Body of pancreas (tissue), 4 donors: Measurements from ENCODE around the gene RAB23. TPM values are rescaled to one million over a fixed set of nuclear protein-coding genes. Genes with fewer than 3 reads are reported as not detected.

Experiments used
- ATAC-seq: fragments of 150-250 bp; one replicate; pipeline ENCODE4 v1.9.1; 2016
- DNase-seq, 4 donors: peaks; one replicate each; pipeline ENCODE4 v3.0.0-alpha.2; 2019
- H3K27ac ChIP-seq, 4 donors: fragments of 200-600 bp; sonication (generic); 1 replicate in 3 of 4; 2 replicates in 1 of 4; pipeline versions ENCODE4 v1.5.1 to v1.6.1; 2016 to 2019; ENCODE audit warnings: mild to moderate bottlenecking in 1 of 4, mixed read lengths in 1 of 4, moderate library complexity in 1 of 4
- H3K27me3 ChIP-seq, 2 donors: fragments of 200-600 bp; sonication (generic); one replicate each; pipeline ENCODE4 v1.6.0; 2016; ENCODE audit warnings: mild to moderate bottlenecking in 1 of 2
- H3K36me3 ChIP-seq, 2 donors: fragments of 200-600 bp; sonication (generic); replicated peaks in 1 of 2; 2 replicates each; pipeline ENCODE4 v1.5.1; 2016; ENCODE audit warnings: low read depth in 2 of 2; ENCODE audit not compliant: insufficient read depth in 1 of 2
- H3K4me1 ChIP-seq: fragments of 200-600 bp; sonication (generic); one replicate; pipeline ENCODE4 v1.6.0; 2016
- H3K4me3 ChIP-seq, 2 donors: fragments of 200-600 bp; sonication (generic); 1 replicate in 1 of 2; 2 replicates in 1 of 2; pipeline ENCODE4 v1.5.1; 2016 to 2019
- H3K9me3 ChIP-seq, 3 donors: fragments of 200-600 bp; sonication (generic); 1 replicate in 2 of 3; 2 replicates in 1 of 3; pipeline ENCODE4 v1.5.1; 2016
- CTCF ChIP-seq, 7 experiments: fragments of 450-650 bp in 4 of 7; fragments of 200-600 bp in 3 of 7; sonication (generic) in 3 of 7; IDR thresholded peaks; one replicate each; pipeline ENCODE4 v1.5.1; 2016 to 2019; ENCODE audit warnings: antibody characterized with exemption in 7 of 7
- POLR2A ChIP-seq, 3 donors: fragments of 450-650 bp; IDR thresholded peaks; one replicate each; pipeline ENCODE4 v1.6.1; 2016; ENCODE audit warnings: antibody characterized with exemption in 3 of 3, mild to moderate bottlenecking in 2 of 3
- WGBS, 2 donors: methylation state at CpG; one replicate each; pipeline ENCODE4 v1.1.5; 2017; 5-methylcytosine and 5-hydroxymethylcytosine counted together
- intact Hi-C: fragments of 100-400 bp; cut with DNase I; formaldehyde crosslinking; loops from one replicate; pipeline ENCODE4 v1.15.1; 2023
- total RNA-seq, 2 donors: library from RNA; depleted of rRNA; stranded (reverse); fragments of >200 nt; gene quantifications; one replicate each; pipeline ENCODE4 v1.1.0, GENCODE V29; 2016

The RAB23 gene
- total RNA-seq, 2 donors from 2014 or later = 2.1 to 5.6 TPM

GRCh38 chr6:57263739-57264138 is 41.6 kb upstream of the RAB23 start:
- intact Hi-C loops = no loop called here
- WGBS, 2 donors = 78 to 88% methylated on average over 2 of the region's 2 CpGs
- no peak overlapping the region for H3K4me3 ChIP-seq
- H3K4me1 ChIP-seq = no peaks in the 10 kb centered on the region
- H3K27me3 ChIP-seq = no peaks in the 10 kb centered on the region
- ATAC-seq (no peak), DNase-seq (no peak)
- no peak overlapping the region for H3K27ac ChIP-seq
- no peaks in the 10 kb centered on the region for H3K36me3 ChIP-seq
- H3K9me3 ChIP-seq = no peaks in the 10 kb centered on the region
- TF ChIP-seq POLR2A (IDR thresholded peaks at IDR 0.05) (no peak), CTCF (IDR thresholded peaks at IDR 0.05) (no peak)

- intact Hi-C loops = no loop called here
- H3K4me1 ChIP-seq = no peaks in the 10 kb centered on the region
- H3K36me3 ChIP-seq = no peaks in the 10 kb centered on the region
- DNase-seq (no peak), ATAC-seq (peak; percentile 47)
- H3K27ac ChIP-seq = peak overlapping the region in 1 of 4 donors; percentile 37
- H3K27me3 ChIP-seq = no peaks in the 10 kb centered on the region
- TF ChIP-seq POLR2A (IDR thresholded peaks at IDR 0.05) = no peak
- 56% methylated on average over 3 of the region's 3 CpGs for WGBS, 2 donors
- H3K9me3 ChIP-seq = no peaks in the 10 kb centered on the region
- H3K4me3 ChIP-seq = no peak overlapping the region
Observed at GRCh38 chr6:57262901-57263694, 41.0 kb upstream of the RAB23 start.

GRCh38 chr6:57262488-57262887 is 40.4 kb upstream of the RAB23 start:
- H3K9me3 ChIP-seq = no peaks in the 10 kb centered on the region
- DNase-seq (peak; percentile 20 to 47 (median 38)), ATAC-seq (no peak)
- intact Hi-C loops = no loop called here
- H3K36me3 ChIP-seq = no peaks in the 10 kb centered on the region
- WGBS, 2 donors = 38 to 50% methylated on average over 2 of the region's 2 CpGs
- no peak for TF ChIP-seq POLR2A (IDR thresholded peaks at IDR 0.05)
- no peak for TF ChIP-seq CTCF (IDR thresholded peaks at IDR 0.05)
- no peaks in the 10 kb centered on the region for H3K4me1 ChIP-seq
- peak overlapping the region in 1 of 4 donors; percentile 37 for H3K27ac ChIP-seq
- H3K4me3 ChIP-seq = no peak overlapping the region
- H3K27me3 ChIP-seq = no peaks in the 10 kb centered on the region

- Histone ChIP-seq H3K9me3 (no peaks in the 10 kb centered on the region), H3K36me3 (no peaks in the 10 kb centered on the region), H3K4me3 (no peak overlapping the region), H3K27me3 (no peaks in the 10 kb centered on the region), H3K4me1 (no peaks in the 10 kb centered on the region), H3K27ac (no peak overlapping the region)
- intact Hi-C loops = no loop called here
- no peak for DNase-seq
- TF ChIP-seq CTCF (IDR thresholded peaks at IDR 0.05) (no peak), POLR2A (IDR thresholded peaks at IDR 0.05) (no peak)
- no peak for ATAC-seq
- WGBS, 2 donors = 46 to 53% methylated on average over 2 of the region's 2 CpGs
Observed at GRCh38 chr6:57261926-57262325, 39.8 kb upstream of the RAB23 start.

- DNase-seq (no peak), ATAC-seq (no peak)
- Histone ChIP-seq H3K9me3 (no peaks in the 10 kb centered on the region), H3K4me3 (no peak overlapping the region), H3K36me3 (no peaks in the 10 kb centered on the region), H3K27ac (no peak overlapping the region), H3K4me1 (peaks cover 3% of the 10 kb centered on the region), H3K27me3 (no peaks in the 10 kb centered on the region)
- no peak for TF ChIP-seq POLR2A (IDR thresholded peaks at IDR 0.05)
- no peak for TF ChIP-seq CTCF (IDR thresholded peaks at IDR 0.05)
- intact Hi-C loops = no loop called here
- 67 to 83% methylated on average over 2 of the region's 2 CpGs for WGBS, 2 donors
Observed at GRCh38 chr6:57259064-57259463, 37.0 kb upstream of the RAB23 start.
